GM11168 (cell line): ENCODE results near the gene SFT2D1.

Experiments
- in situ Hi-C: fragments of 300-500 bp; cut with MboI; formaldehyde crosslinking; loops from one replicate; pipeline ENCODE4 v1.12.0; 2022; ENCODE audit warnings: low sequenced_read_pairs; ENCODE audit not compliant: unreplicated experiment

The SFT2D1 gene

GRCh38 chr6:166342349-166343149 lies at the start of gene SFT2D1:
SFT2D1 (minus strand) TSS chr6:166342545; CDS start chr6:166342481, 64 bp downstream.
- in situ Hi-C loops = no loop called here

GRCh38 chr6:166389119-166389518 lies 46.8 kb upstream of the SFT2D1 start:
- in situ Hi-C loops = loop anchor here (25.0 kb wide), 1 partner anchor 502 kb away; no protein-coding TSS in a partner anchor

- in situ Hi-C loops = loop anchor here (25.0 kb wide), 1 partner anchor 501 kb away; no protein-coding TSS in a partner anchor
Measured at GRCh38 chr6:166388290-166389004, 46.1 kb upstream of the SFT2D1 start.

GRCh38 chr6:166387642-166388289 lies 45.4 kb upstream of the SFT2D1 start:
- in situ Hi-C loops = loop anchor here (25.0 kb wide), 1 partner anchor 500 kb away; no protein-coding TSS in a partner anchor

GRCh38 chr6:166387098-166387497 lies 44.8 kb upstream of the SFT2D1 start:
- in situ Hi-C loops = loop anchor here (25.0 kb wide), 1 partner anchor 500 kb away; no protein-coding TSS in a partner anchor

- in situ Hi-C loops = loop anchor here (25.0 kb wide), 1 partner anchor 499 kb away; no protein-coding TSS in a partner anchor
Measured at GRCh38 chr6:166386111-166386510, 43.8 kb upstream of the SFT2D1 start.

GRCh38 chr6:166383802-166384363 lies 41.5 kb upstream of the SFT2D1 start:
- in situ Hi-C loops = loop anchor here (25.0 kb wide), 1 partner anchor 497 kb away; no protein-coding TSS in a partner anchor

- in situ Hi-C loops = loop anchor here (25.0 kb wide), 1 partner anchor 496 kb away; no protein-coding TSS in a partner anchor
Measured at GRCh38 chr6:166382933-166383801, 40.8 kb upstream of the SFT2D1 start, which contains the start of gene MPC1. MPC1 (minus strand) TSS chr6:166382940; CDS start chr6:166382876, 64 bp downstream.

GRCh38 chr6:166382500-166382932 lies 40.2 kb upstream of the SFT2D1 start:
- in situ Hi-C loops = loop anchor here (25.0 kb wide), 1 partner anchor 495 kb away; no protein-coding TSS in a partner anchor

GRCh38 chr6:166381733-166382499 lies 39.6 kb upstream of the SFT2D1 start:
- in situ Hi-C loops = loop anchor here (25.0 kb wide), 1 partner anchor 495 kb away; no protein-coding TSS in a partner anchor

- in situ Hi-C loops = loop anchor here (25.0 kb wide), 1 partner anchor 494 kb away; no protein-coding TSS in a partner anchor
Measured at GRCh38 chr6:166381381-166381732, 39.0 kb upstream of the SFT2D1 start.

GRCh38 chr6:166379800-166380199 lies 37.5 kb upstream of the SFT2D1 start:
- in situ Hi-C loops = loop anchor here (25.0 kb wide), 1 partner anchor 492 kb away; no protein-coding TSS in a partner anchor

GRCh38 chr6:166379103-166379586 lies 36.8 kb upstream of the SFT2D1 start:
- in situ Hi-C loops = loop anchor here (25.0 kb wide), 1 partner anchor 492 kb away; no protein-coding TSS in a partner anchor

- in situ Hi-C loops = loop anchor here (25.0 kb wide), 1 partner anchor 490 kb away; no protein-coding TSS in a partner anchor
Measured at GRCh38 chr6:166377721-166378120, 35.4 kb upstream of the SFT2D1 start.

GRCh38 chr6:166375013-166375412 lies 32.7 kb upstream of the SFT2D1 start:
- in situ Hi-C loops = loop anchor here (25.0 kb wide), 1 partner anchor 488 kb away; no protein-coding TSS in a partner anchor

- in situ Hi-C loops = no loop called here
Measured at GRCh38 chr6:166370489-166370888, 28.1 kb upstream of the SFT2D1 start.

GRCh38 chr6:166369782-166370181 lies 27.4 kb upstream of the SFT2D1 start:
- in situ Hi-C loops = no loop called here

- in situ Hi-C loops = no loop called here
Measured at GRCh38 chr6:166366921-166367320, 24.6 kb upstream of the SFT2D1 start.
